ENCODE results near the gene SRPK3. TPM values are rescaled to one million over a fixed set of nuclear protein-coding genes. Genes with fewer than 3 reads are reported as not detected.

Gene SRPK3
- total RNA-seq, 4 donors from 2014 or later, result 0.49 to 2.1 (median 1.5) TPM

GRCh38 chrX:153800746-153801145 lies 19.9 kb downstream of the SRPK3 start:
- TF ChIP-seq CTCF (IDR thresholded peaks at IDR 0.05; ENCODE audit: low read depth), result no peak

GRCh38 chrX:153801669-153802068 lies 20.8 kb downstream of the SRPK3 start:
- no peak for TF ChIP-seq CTCF (IDR thresholded peaks at IDR 0.05; ENCODE audit: low read depth)

GRCh38 chrX:153802513-153803045 lies 21.7 kb downstream of the SRPK3 start:
- no peak for TF ChIP-seq CTCF (IDR thresholded peaks at IDR 0.05; ENCODE audit: low read depth)

GRCh38 chrX:153803211-153804099 lies 22.6 kb downstream of the SRPK3 start:
- no peak for TF ChIP-seq CTCF (IDR thresholded peaks at IDR 0.05; ENCODE audit: low read depth)

GRCh38 chrX:153804100-153804595 lies 23.3 kb downstream of the SRPK3 start:
- no peak for TF ChIP-seq CTCF (IDR thresholded peaks at IDR 0.05; ENCODE audit: low read depth)

GRCh38 chrX:153804621-153805020 lies 23.8 kb downstream of the SRPK3 start:
- TF ChIP-seq CTCF (IDR thresholded peaks at IDR 0.05; ENCODE audit: low read depth), result no peak

- no peak for TF ChIP-seq CTCF (IDR thresholded peaks at IDR 0.05; ENCODE audit: low read depth)
Observed at GRCh38 chrX:153805436-153805835, 24.6 kb downstream of the SRPK3 start.

All from subcutaneous adipose tissue (tissue), 4 donors.